Measurements from ENCODE around the gene WDR44.
"Not testable (repeated sequence)": the region's sequence is repeated elsewhere in the genome, so short reads cannot be mapped to it uniquely, and the experiment has no call there.

Gene WDR44

GRCh38 chrX:118360429-118361125, 14.7 kb downstream of the WDR44 start:
- DNase-seq, result no peak

GRCh38 chrX:118364261-118364660, 18.4 kb downstream of the WDR44 start:
- no peak for DNase-seq

GRCh38 chrX:118367338-118367737, 21.4 kb downstream of the WDR44 start:
- no peak for DNase-seq

GRCh38 chrX:118368398-118368797, 22.5 kb downstream of the WDR44 start:
- no peak for DNase-seq

GRCh38 chrX:118370921-118371624, 25.2 kb downstream of the WDR44 start:
- DNase-seq, result no peak

GRCh38 chrX:118373538-118373937, 27.6 kb downstream of the WDR44 start:
- DNase-seq, result no peak

- DNase-seq, result no peak
Measured at GRCh38 chrX:118383120-118383519, 37.2 kb downstream of the WDR44 start.

- DNase-seq, result no peak
Measured at GRCh38 chrX:118392716-118393115, 46.8 kb downstream of the WDR44 start.

GRCh38 chrX:118396113-118396512, 50.2 kb downstream of the WDR44 start:
- no peak for DNase-seq

- no peak for DNase-seq
Measured at GRCh38 chrX:118418811-118419251, 72.9 kb downstream of the WDR44 start.

- DNase-seq, result peak; percentile 17
Measured at GRCh38 chrX:118420462-118420861, 74.6 kb downstream of the WDR44 start.

GRCh38 chrX:118423558-118423957, 77.7 kb downstream of the WDR44 start:
- peak; percentile 75 for DNase-seq

GRCh38 chrX:118432799-118433198, 86.9 kb downstream of the WDR44 start:
- DNase-seq, result no peak

GRCh38 chrX:118437283-118437682, 91.4 kb downstream of the WDR44 start:
- no peak for DNase-seq

GRCh38 chrX:118448273-118448783, 102.4 kb downstream of the WDR44 start:
- no peak for DNase-seq

- no peak for DNase-seq
Measured at GRCh38 chrX:118455013-118455412, 109.1 kb downstream of the WDR44 start.

GRCh38 chrX:118459494-118459893, 113.6 kb downstream of the WDR44 start:
- DNase-seq, result peak; percentile 42

GRCh38 chrX:118464501-118464900, 118.6 kb downstream of the WDR44 start:
- DNase-seq, result no peak

GRCh38 chrX:118468122-118468521, 122.2 kb downstream of the WDR44 start:
- DNase-seq, result no peak

GRCh38 chrX:118470721-118471347, 124.9 kb downstream of the WDR44 start:
- not testable (repeated sequence) for DNase-seq

- DNase-seq, result no peak
Measured at GRCh38 chrX:118474586-118474985, 128.7 kb downstream of the WDR44 start.

GRCh38 chrX:118475903-118476302, 130.0 kb downstream of the WDR44 start:
- no peak for DNase-seq

- no peak for DNase-seq
Measured at GRCh38 chrX:118480172-118480571, 134.3 kb downstream of the WDR44 start.

GRCh38 chrX:118482384-118482783, 136.5 kb downstream of the WDR44 start:
- not testable (repeated sequence) for DNase-seq
